DOHH2 (cell line): ENCODE data around the gene MRPL10.

Experiments
- H3F3A ChIP-seq: fragments of 200-600 bp; sonication (generic), shearing (Covaris generic); 2 replicates; pipeline ENCODE4 v1.6.0; 2016; ENCODE audit warnings: antibody characterized with exemption, mild to moderate bottlenecking; ENCODE audit not compliant: control insufficient read depth, insufficient read depth
- H3K27ac ChIP-seq: fragments of 200-600 bp; sonication (generic); 2 replicates; pipeline ENCODE4 v1.5.1; 2014; ENCODE audit warnings: low read depth, mild to moderate bottlenecking, low read length, moderate library complexity
- H3K27me3 ChIP-seq: fragments of 200-600 bp; sonication (generic); 2 replicates; pipeline ENCODE4 v1.6.1; 2014; ENCODE audit warnings: mild to moderate bottlenecking, low read length, mixed read lengths; ENCODE audit not compliant: control insufficient read depth
- H3K36me3 ChIP-seq: fragments of 200-600 bp; sonication (generic); 2 replicates; pipeline ENCODE4 v1.6.1; 2014; ENCODE audit warnings: mild to moderate bottlenecking, low read length, moderate library complexity, mixed read lengths; ENCODE audit not compliant: control insufficient read depth
- H3K4me1 ChIP-seq: fragments of 200-600 bp; sonication (generic); 2 replicates; pipeline ENCODE4 v1.6.1; 2014; ENCODE audit warnings: mild to moderate bottlenecking, low read length, mixed read lengths; ENCODE audit not compliant: control insufficient read depth
- H3K4me2 ChIP-seq: fragments of 200-600 bp; sonication (generic); 2 replicates; pipeline ENCODE4 v1.6.0; 2014; ENCODE audit warnings: mild to moderate bottlenecking, low read length, moderate library complexity
- H3K4me3 ChIP-seq: fragments of 200-600 bp; sonication (generic); 2 replicates; pipeline ENCODE4 v1.5.1; 2014; ENCODE audit warnings: mild to moderate bottlenecking, low read length, mixed read lengths
- H3K79me2 ChIP-seq: fragments of 200-600 bp; sonication (generic); 2 replicates; pipeline ENCODE4 v1.6.1; 2014; ENCODE audit warnings: mild to moderate bottlenecking, low read length, mixed read lengths; ENCODE audit not compliant: control insufficient read depth
- H3K9me2 ChIP-seq: fragments of 200-600 bp; sonication (generic); replicated peaks from 2 replicates; pipeline ENCODE4 v1.6.1; 2014; ENCODE audit warnings: mild to moderate bottlenecking, low read length, mixed read lengths; ENCODE audit not compliant: control insufficient read depth
- H3K9me3 ChIP-seq: fragments of 200-600 bp; sonication (generic); 2 replicates; pipeline ENCODE4 v1.6.1; 2014; ENCODE audit warnings: antibody characterized with exemption, low read length, mixed read lengths; ENCODE audit not compliant: control insufficient read depth, insufficient read depth
- H4K20me1 ChIP-seq: fragments of 200-600 bp; sonication (generic); 2 replicates; pipeline ENCODE4 v1.6.0; 2014; ENCODE audit warnings: low read depth, mild to moderate bottlenecking, antibody characterized with exemption, low read length, moderate library complexity; ENCODE audit not compliant: control insufficient read depth, insufficient read depth
- EZH2phosphoT487 ChIP-seq: fragments of 200-600 bp; sonication (generic); IDR thresholded peaks from 2 replicates; pipeline ENCODE4 v1.6.1; 2017; ENCODE audit warnings: borderline replicate concordance, mild to moderate bottlenecking, antibody characterized with exemption, low read length, moderate library complexity, mixed read lengths
- TF ChIP-seq, protein P1 (sequence below): fragments of 200-600 bp; sonication (generic); IDR thresholded peaks from one replicate; pipeline ENCODE4 v1.5.1; 2014; ENCODE audit warnings: antibody characterized with exemption, mild to moderate bottlenecking, low read depth, low read length; ENCODE audit not compliant: poor library complexity, severe bottlenecking

The MRPL10 gene

DNA sequence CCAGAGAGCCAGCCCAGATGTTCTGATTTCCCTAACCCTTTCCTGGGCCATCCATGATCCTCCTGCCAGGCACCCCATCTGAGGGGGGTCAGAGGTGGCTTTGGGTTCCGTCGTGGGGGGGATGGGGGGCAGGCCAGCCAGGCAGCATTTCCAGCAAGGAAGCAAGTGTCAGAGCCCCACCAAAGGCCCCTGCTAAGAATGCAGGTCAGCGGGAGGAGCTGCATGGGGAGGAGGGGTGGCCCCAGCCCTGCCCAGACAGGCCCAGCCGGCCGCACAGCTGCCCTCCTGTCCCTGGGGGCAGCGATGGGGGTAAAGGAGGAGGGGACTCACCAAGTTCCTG is 12.0 kb upstream of the MRPL10 start:
- no peaks in the 10 kb centered on the region; the same call in 1 of the 2 replicates for H3K79me2 ChIP-seq
- H3K9me2 ChIP-seq: no peaks in the 10 kb centered on the region
- H3K4me2 ChIP-seq: 0 out of 2 replicates have a peak overlapping the region, but pooled peaks have one; percentile 8
- peaks cover 22% of the 10 kb centered on the region for H3K4me1 ChIP-seq
- H4K20me1 ChIP-seq: no peaks in the 10 kb centered on the region
- peaks cover 9% of the 10 kb centered on the region; the same call in 1 of the 2 replicates for H3K27me3 ChIP-seq
- no peak overlapping the region for H3K4me3 ChIP-seq
- no peaks in the 10 kb centered on the region for H3F3A ChIP-seq
- no peaks in the 10 kb centered on the region for H3K36me3 ChIP-seq
- no peak overlapping the region for H3K27ac ChIP-seq
- no peak for TF ChIP-seq EZH2phosphoT487
- TF ChIP-seq, protein P1, sequence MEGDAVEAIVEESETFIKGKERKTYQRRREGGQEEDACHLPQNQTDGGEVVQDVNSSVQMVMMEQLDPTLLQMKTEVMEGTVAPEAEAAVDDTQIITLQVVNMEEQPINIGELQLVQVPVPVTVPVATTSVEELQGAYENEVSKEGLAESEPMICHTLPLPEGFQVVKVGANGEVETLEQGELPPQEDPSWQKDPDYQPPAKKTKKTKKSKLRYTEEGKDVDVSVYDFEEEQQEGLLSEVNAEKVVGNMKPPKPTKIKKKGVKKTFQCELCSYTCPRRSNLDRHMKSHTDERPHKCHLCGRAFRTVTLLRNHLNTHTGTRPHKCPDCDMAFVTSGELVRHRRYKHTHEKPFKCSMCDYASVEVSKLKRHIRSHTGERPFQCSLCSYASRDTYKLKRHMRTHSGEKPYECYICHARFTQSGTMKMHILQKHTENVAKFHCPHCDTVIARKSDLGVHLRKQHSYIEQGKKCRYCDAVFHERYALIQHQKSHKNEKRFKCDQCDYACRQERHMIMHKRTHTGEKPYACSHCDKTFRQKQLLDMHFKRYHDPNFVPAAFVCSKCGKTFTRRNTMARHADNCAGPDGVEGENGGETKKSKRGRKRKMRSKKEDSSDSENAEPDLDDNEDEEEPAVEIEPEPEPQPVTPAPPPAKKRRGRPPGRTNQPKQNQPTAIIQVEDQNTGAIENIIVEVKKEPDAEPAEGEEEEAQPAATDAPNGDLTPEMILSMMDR: peak; percentile 32
- H3K9me3 ChIP-seq: no peaks in the 10 kb centered on the region

DNA sequence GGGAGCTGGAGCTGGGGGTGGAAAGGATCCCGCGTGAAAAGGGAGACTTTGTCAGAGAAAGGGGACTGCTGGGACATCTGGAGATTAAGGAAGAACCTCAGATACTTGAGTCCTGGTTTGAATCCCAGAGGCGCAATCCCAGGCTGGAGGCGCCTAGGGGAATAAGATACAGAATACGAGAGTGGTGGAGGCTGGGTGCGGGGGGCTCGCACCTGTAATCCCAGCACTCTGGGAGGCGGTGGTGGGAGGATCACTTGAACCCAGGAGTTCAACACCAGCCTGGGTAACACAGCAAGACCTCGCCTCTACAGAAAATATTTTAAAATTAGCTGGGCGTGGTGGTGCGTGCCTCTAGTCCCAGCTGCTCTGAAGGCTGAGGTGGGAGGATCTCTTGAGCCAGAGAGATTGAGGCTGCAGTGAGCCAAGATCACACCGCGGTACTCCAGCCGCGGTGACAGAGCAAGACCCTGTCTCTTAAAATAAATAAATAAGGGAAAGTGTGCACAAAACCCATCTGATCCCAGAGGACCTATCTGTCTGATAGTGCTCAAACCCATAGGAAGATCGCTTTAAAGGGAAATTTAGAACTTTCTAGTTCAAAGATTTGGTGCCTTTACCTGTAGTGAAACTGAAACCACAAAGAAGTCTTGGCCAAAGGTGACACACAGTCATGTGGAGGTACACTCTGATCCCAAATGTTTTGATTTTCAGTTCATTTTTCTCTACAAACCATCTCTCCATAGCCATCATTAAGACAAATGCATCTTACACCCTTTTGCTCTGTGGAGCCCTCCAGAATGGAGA is 10.3 kb upstream of the MRPL10 start:
- H3K27ac ChIP-seq: no peak overlapping the region
- TF ChIP-seq, protein P1: peak; percentile 34
- TF ChIP-seq EZH2phosphoT487: no peak
- no peaks in the 10 kb centered on the region for H3K9me3 ChIP-seq

DNA sequence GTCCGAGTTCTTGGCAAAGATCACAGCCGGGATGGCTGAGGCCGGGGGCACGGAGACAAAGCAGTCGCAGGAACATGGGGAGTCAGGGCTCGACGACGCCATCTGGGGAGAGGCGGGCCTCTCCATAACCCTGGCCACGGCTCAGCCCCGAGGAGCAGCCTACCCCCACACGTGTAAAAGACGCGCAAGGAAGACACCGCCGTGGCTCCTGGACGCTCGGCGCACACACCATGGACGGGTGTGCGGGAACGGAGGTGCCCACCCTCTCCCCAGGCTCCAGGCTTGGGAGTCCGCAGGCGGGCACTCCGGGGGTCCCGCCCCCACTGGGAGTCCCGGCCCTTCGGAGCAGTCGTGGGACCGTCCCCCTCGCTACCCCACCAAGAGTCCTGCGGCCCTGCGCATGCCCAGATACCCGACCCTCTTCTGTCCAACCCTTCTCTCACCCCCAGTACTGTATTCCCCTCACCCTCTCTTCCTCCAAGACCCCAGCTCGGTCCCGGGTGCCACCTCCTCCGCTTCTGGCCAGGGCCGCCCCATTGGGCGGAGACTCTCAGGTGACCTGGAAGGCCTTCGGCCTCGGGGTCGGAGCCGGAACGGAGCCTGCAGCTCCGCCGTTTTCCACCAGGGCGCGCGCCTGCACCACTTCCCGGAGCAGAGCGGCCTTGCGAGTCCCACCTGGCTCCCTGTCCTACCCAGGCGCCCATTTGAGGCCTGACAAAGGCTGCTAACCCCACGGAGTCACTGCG is 9.6 kb upstream of the MRPL10 start, which contains the start of gene SCRN2:
Gene SCRN2 (minus strand): TSS at position 532 of the 746 bp plus-strand sequence. CDS start 430 bp downstream, at position 102.
- no peak within 1 kb of the TSS for H3K27ac ChIP-seq
- no peak for TF ChIP-seq EZH2phosphoT487
- TF ChIP-seq, protein P1: peak; percentile 91

More for the DNA sequence above, 10.3 kb upstream of the MRPL10 start:
- Histone ChIP-seq H3K4me2 (peak overlapping the region; percentile 88), H3K9me2 (no peaks in the 10 kb centered on the region), H3F3A (no peaks in the 10 kb centered on the region), H3K79me2 (no peaks in the 10 kb centered on the region; the same call in 1 of the 2 replicates), H3K4me1 (peaks cover 22% of the 10 kb centered on the region), H4K20me1 (no peaks in the 10 kb centered on the region), H3K4me3 (peak overlapping the region; percentile 85), H3K36me3 (no peaks in the 10 kb centered on the region), H3K27me3 (peaks cover 9% of the 10 kb centered on the region; the same call in 1 of the 2 replicates)

More for the DNA sequence above, 9.6 kb upstream of the MRPL10 start, which contains the start of gene SCRN2:
- Histone ChIP-seq H3K4me3 (peak within 1 kb of the TSS; percentile 85), H3K4me2 (peak within 1 kb of the TSS; percentile 88), H3K36me3 (no peaks in the 10 kb centered on the region), H3K4me1 (peaks cover 26% of the 10 kb centered on the region), H3K9me3 (no peaks in the 10 kb centered on the region), H3K79me2 (no peaks in the 10 kb centered on the region; the same call in 1 of the 2 replicates), H3K27me3 (peaks cover 6% of the 10 kb centered on the region; the same call in 1 of the 2 replicates), H3F3A (no peaks in the 10 kb centered on the region), H4K20me1 (no peaks in the 10 kb centered on the region), H3K9me2 (no peaks in the 10 kb centered on the region)
